Kidney glomerular epithelial cell (primary cell): ENCODE data around the gene GALNT14.
"Not testable (repeated sequence)": the region's sequence is repeated elsewhere in the genome, so short reads cannot be mapped to it uniquely, and the experiment has no call there.

ENCODE experiments used
- DNase-seq: peaks from one replicate; lab custom pipeline; 2025; lab: John Stamatoyannopoulos, UW

The GALNT14 gene

GRCh38 chr2:31138037-31138962 is at the start of gene GALNT14:
TSS of gene GALNT14 (minus strand) at chr2:31138440. CDS start at chr2:31138086, 354 bp downstream.
- peak; percentile 69 for DNase-seq

GRCh38 chr2:31187166-31187565 is 48.9 kb upstream of the GALNT14 start:
- no peak for DNase-seq

GRCh38 chr2:31183973-31184372 is 45.7 kb upstream of the GALNT14 start:
- DNase-seq: not testable (repeated sequence)

GRCh38 chr2:31176742-31177141 is 38.5 kb upstream of the GALNT14 start:
- no peak for DNase-seq

GRCh38 chr2:31171142-31171541 is 32.9 kb upstream of the GALNT14 start:
- no peak for DNase-seq

- peak; percentile 64 for DNase-seq
Measured at GRCh38 chr2:31170071-31170698, 31.9 kb upstream of the GALNT14 start.

- DNase-seq: no peak
Measured at GRCh38 chr2:31168291-31168690, 30.1 kb upstream of the GALNT14 start.

GRCh38 chr2:31166925-31167324 is 28.7 kb upstream of the GALNT14 start:
- no peak for DNase-seq

GRCh38 chr2:31163011-31163539 is 24.8 kb upstream of the GALNT14 start:
- DNase-seq: no peak

- no peak for DNase-seq
Measured at GRCh38 chr2:31161637-31162036, 23.4 kb upstream of the GALNT14 start.

- no peak for DNase-seq
Measured at GRCh38 chr2:31151501-31151900, 13.3 kb upstream of the GALNT14 start.

- no peak for DNase-seq
Measured at GRCh38 chr2:31150120-31150670, 12.0 kb upstream of the GALNT14 start.

- no peak for DNase-seq
Measured at GRCh38 chr2:31148514-31148913, 10.3 kb upstream of the GALNT14 start.

GRCh38 chr2:31147645-31148044 is 9.4 kb upstream of the GALNT14 start:
- DNase-seq: no peak

- no peak for DNase-seq
Measured at GRCh38 chr2:31142110-31142509, 3.9 kb upstream of the GALNT14 start.

- DNase-seq: no peak
Measured at GRCh38 chr2:31141443-31142085, 3.3 kb upstream of the GALNT14 start.

GRCh38 chr2:31140151-31140550 is 1.9 kb upstream of the GALNT14 start:
- no peak for DNase-seq

GRCh38 chr2:31139671-31140070 is 1.4 kb upstream of the GALNT14 start:
- DNase-seq: no peak

- peak; percentile 46 for DNase-seq
Measured at GRCh38 chr2:31137211-31138036, 816 bp downstream of the GALNT14 start.

- DNase-seq: no peak
Measured at GRCh38 chr2:31136732-31137131, 1.5 kb downstream of the GALNT14 start.

- DNase-seq: no peak
Measured at GRCh38 chr2:31136000-31136399, 2.2 kb downstream of the GALNT14 start.
